ENCODE measurements around the gene MRTFA.
"Not testable (repeated sequence)": the region's sequence is repeated elsewhere in the genome, so short reads cannot be mapped to it uniquely, and the experiment has no call there.

Gene MRTFA

GRCh38 chr22:40631925-40632324 is 4.6 kb downstream of the MRTFA start:
- no peak overlapping the region for H3K4me3 ChIP-seq (replicated peaks; ENCODE audit: low read depth, low read length)
- TF ChIP-seq, protein P1, sequence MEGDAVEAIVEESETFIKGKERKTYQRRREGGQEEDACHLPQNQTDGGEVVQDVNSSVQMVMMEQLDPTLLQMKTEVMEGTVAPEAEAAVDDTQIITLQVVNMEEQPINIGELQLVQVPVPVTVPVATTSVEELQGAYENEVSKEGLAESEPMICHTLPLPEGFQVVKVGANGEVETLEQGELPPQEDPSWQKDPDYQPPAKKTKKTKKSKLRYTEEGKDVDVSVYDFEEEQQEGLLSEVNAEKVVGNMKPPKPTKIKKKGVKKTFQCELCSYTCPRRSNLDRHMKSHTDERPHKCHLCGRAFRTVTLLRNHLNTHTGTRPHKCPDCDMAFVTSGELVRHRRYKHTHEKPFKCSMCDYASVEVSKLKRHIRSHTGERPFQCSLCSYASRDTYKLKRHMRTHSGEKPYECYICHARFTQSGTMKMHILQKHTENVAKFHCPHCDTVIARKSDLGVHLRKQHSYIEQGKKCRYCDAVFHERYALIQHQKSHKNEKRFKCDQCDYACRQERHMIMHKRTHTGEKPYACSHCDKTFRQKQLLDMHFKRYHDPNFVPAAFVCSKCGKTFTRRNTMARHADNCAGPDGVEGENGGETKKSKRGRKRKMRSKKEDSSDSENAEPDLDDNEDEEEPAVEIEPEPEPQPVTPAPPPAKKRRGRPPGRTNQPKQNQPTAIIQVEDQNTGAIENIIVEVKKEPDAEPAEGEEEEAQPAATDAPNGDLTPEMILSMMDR (IDR thresholded peaks at IDR 0.05; ENCODE audit: low read depth, low read length, missing control alignments) = no peak
- no peak for DNase-seq (ENCODE audit: extremely low read depth, low read depth)

DNA sequence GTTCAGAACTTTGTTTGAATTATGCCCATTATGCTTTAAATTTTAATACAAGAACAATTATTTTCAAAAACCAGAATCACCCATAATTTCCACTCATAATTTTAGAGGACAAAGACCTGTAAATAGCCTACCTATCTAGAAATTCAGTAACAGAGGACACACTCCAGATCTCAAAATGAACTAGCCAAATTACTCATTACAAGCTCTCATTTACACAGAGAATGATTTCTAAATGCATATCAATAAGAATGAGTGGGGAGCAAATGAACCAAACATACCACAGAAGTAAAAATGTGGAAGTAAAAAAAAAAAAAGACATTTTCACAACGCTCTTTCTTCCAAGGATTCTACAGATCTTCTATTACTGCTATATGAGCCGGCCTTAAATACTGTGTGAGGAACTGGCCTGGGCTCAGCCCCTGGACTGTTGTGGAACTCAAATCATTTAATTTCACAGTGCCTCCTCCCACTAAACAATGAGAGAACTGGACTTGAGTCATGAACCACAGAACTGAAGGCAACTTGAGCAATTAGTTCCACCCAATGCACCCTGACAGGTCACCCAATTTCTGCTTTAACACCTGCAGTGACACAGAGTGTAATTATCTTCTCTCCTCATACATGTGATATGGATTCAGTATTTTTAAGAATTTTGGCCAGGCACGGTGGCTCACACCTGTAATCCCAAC is 8.0 kb downstream of the MRTFA start:
- no peak for DNase-seq (ENCODE audit: extremely low read depth, low read depth)
- TF ChIP-seq, protein P1 (IDR thresholded peaks at IDR 0.05; ENCODE audit: low read depth, low read length, missing control alignments) = no peak
- H3K4me3 ChIP-seq (replicated peaks; ENCODE audit: low read depth, low read length) = no peak overlapping the region

GRCh38 chr22:40627612-40628011 is 8.9 kb downstream of the MRTFA start:
- TF ChIP-seq, protein P1 (IDR thresholded peaks at IDR 0.05; ENCODE audit: low read depth, low read length, missing control alignments) = no peak
- DNase-seq (ENCODE audit: extremely low read depth, low read depth) = no peak
- H3K4me3 ChIP-seq (replicated peaks; ENCODE audit: low read depth, low read length) = no peak overlapping the region

DNA sequence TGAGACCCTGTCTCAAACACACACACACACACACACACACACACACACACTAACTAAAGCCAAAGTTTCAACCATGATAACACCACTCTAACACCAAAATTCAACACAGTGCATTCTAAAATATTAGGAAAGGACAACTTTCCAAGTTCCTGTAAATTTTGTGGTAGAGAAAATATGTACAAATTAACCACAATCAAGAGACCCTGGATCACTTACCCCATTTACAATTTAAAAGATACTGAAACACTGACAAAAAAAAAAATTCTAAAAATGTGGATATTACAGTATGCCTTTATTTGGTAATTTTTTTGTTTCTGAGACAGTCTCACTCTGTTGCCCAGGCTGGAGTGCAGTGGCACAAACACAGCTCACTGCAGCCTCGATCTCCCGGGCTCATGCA is 9.7 kb downstream of the MRTFA start:
- H3K4me3 ChIP-seq (replicated peaks; ENCODE audit: low read depth, low read length) = no peak overlapping the region
- DNase-seq (ENCODE audit: extremely low read depth, low read depth) = no peak
- TF ChIP-seq, protein P1 (IDR thresholded peaks at IDR 0.05; ENCODE audit: low read depth, low read length, missing control alignments) = no peak

DNA sequence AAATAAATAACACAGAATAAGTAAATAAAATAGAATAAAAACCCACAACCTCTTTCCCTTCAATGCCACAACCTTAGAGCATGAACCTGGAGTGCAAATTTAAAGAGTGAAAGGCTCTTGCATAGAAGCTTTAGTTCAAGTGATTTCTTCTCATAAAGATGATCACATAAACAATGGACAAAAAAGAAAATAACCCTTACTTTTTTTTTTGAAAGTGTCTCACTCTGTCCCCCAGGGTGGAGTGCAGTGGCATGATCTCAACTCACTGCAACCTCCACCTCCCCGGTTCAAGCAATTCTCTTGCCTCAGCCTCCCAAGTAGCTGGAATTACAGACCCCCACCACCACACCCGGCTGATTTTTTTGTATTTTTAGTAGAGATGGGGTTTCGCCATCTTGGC is 10.7 kb downstream of the MRTFA start:
- H3K4me3 ChIP-seq (replicated peaks; ENCODE audit: low read depth, low read length); DNase-seq (ENCODE audit: extremely low read depth, low read depth): not testable (repeated sequence)

- not testable (repeated sequence) for H3K4me3 ChIP-seq (replicated peaks; ENCODE audit: low read depth, low read length); DNase-seq (ENCODE audit: extremely low read depth, low read depth)
Observed at GRCh38 chr22:40625281-40625680, 11.2 kb downstream of the MRTFA start.

- TF ChIP-seq, protein P1 (IDR thresholded peaks at IDR 0.05; ENCODE audit: low read depth, low read length, missing control alignments) = no peak
- DNase-seq (ENCODE audit: extremely low read depth, low read depth) = no peak
- H3K4me3 ChIP-seq (replicated peaks; ENCODE audit: low read depth, low read length) = no peak overlapping the region
Observed at GRCh38 chr22:40624770-40625169, 11.7 kb downstream of the MRTFA start.

All from HFF-Myc (cell line).